Epithelial cell of proximal tubule (primary cell): ENCODE measurements around the gene NACAD. TPM values are rescaled to one million over a fixed set of nuclear protein-coding genes. Genes with fewer than 3 reads are reported as not detected.

Experiments
- DNase-seq: peaks from one replicate; pipeline ENCODE4 v3.0.0-alpha.2; 2011; ENCODE audit warnings: low read depth
- H3K4me3 ChIP-seq: 2 replicates; pipeline ENCODE4 v1.5.1; 2011; ENCODE audit warnings: low read depth, mild to moderate bottlenecking, low read length
- CTCF ChIP-seq: conservative IDR thresholded peaks from 2 replicates; pipeline ENCODE4 v1.5.1; 2012; ENCODE audit warnings: low read depth, mild to moderate bottlenecking, low read length
- total RNA-seq: library from RNA; depleted of rRNA; stranded (reverse); fragments of >200 nt; gene quantifications from 2 replicates; pipeline ENCODE4 v1.2.3, GENCODE V29; 2015

Gene NACAD
- total RNA-seq, 1 donor from 2014 or later: 7.9 TPM

- TF ChIP-seq CTCF: no peak
- no peak overlapping the region for H3K4me3 ChIP-seq
- no peak for DNase-seq
Measured at GRCh38 chr7:45052011-45052410, 36.8 kb downstream of the NACAD start.

- DNase-seq: no peak
- no peak for TF ChIP-seq CTCF
- no peak overlapping the region for H3K4me3 ChIP-seq
Measured at GRCh38 chr7:45050198-45050597, 38.6 kb downstream of the NACAD start.

GRCh38 chr7:45048748-45049147, 40.0 kb downstream of the NACAD start:
- no peak for TF ChIP-seq CTCF
- no peak overlapping the region for H3K4me3 ChIP-seq
- DNase-seq: no peak

GRCh38 chr7:45044338-45044737, 44.4 kb downstream of the NACAD start:
- TF ChIP-seq CTCF: no peak
- no peak for DNase-seq
- no peak overlapping the region for H3K4me3 ChIP-seq

- H3K4me3 ChIP-seq: no peak overlapping the region
- no peak for TF ChIP-seq CTCF
- DNase-seq: no peak
Measured at GRCh38 chr7:45039106-45039505, 49.7 kb downstream of the NACAD start.

GRCh38 chr7:45037876-45038275, 50.9 kb downstream of the NACAD start:
- DNase-seq: no peak
- no peak overlapping the region for H3K4me3 ChIP-seq
- TF ChIP-seq CTCF: no peak

- TF ChIP-seq CTCF: no peak
- no peak overlapping the region for H3K4me3 ChIP-seq
- no peak for DNase-seq
Measured at GRCh38 chr7:45036796-45037195, 52.0 kb downstream of the NACAD start.
